Astrocyte of the cerebellum (primary cell): ENCODE results near the gene ZGPAT.

Experiments
- DNase-seq: peaks from one replicate; pipeline ENCODE4 v3.0.0-alpha.2; 2011; ENCODE audit warnings: low read depth
- H3K4me3 ChIP-seq: 2 replicates; pipeline ENCODE4 v1.5.1; 2011; ENCODE audit warnings: mild to moderate bottlenecking, low read depth, low read length, moderate library complexity
- CTCF ChIP-seq: IDR thresholded peaks from 2 replicates; pipeline ENCODE4 v1.5.1; 2012; ENCODE audit warnings: low read length, low read depth, moderate library complexity, mild to moderate bottlenecking; ENCODE audit errors: missing control alignments
- in situ Hi-C: cut with HindIII; loops from 2 replicates; pipeline ENCODE4 v1.10.0; 2017; ENCODE audit warnings: low sequenced_read_pairs

ZGPAT gene

DNA sequence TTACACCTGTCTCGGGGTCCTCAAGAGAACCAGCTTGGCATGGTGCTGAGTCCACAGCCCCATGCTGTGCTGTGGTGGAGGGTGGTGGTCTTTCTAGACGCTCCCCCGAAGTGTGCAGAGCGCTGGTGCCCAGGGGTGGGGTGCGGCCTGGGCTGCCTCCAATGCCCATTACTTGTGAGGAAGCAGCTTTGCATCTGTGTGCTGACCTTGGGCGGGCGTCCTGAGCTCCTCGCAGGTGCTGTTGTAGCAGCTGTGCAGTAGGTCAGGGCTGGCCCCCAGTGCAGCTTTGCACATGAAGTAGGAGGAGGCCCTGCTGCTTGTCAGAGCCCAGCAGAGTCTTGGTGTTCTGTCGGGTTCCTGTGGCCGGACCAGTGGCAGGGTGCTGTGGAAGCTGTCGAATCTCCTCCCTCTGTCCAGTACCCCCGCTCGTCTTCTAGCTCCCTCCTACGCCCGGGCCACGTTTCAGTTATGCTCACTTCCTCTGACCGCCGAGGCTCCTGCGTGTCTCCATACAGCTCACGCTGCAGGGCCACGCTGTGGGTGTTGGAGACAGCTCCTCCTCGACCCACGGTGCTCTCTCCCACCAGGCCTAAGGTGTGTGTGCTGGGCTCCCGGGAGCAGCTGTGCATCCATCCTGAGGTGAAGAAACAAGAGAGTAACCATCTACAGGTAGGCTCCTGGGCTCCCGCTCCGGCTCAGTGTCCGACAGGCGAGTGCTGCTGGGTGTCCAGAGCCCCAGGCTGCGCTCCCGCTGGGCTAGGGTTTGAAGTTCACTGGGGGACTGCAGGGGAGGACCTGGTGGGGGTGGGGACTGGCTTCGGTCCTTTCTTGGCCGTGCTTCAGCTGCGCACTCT lies 45.7 kb upstream of the ZGPAT start:
- TF ChIP-seq CTCF, result no peak
- no peak for DNase-seq
- in situ Hi-C loops, result loop anchor here (5.0 to 10.0 kb wide), 2 partner anchors 35 to 127 kb away; partner anchors contain the start of genes PTK6 and TNFRSF6B
- no peak overlapping the region for H3K4me3 ChIP-seq

DNA sequence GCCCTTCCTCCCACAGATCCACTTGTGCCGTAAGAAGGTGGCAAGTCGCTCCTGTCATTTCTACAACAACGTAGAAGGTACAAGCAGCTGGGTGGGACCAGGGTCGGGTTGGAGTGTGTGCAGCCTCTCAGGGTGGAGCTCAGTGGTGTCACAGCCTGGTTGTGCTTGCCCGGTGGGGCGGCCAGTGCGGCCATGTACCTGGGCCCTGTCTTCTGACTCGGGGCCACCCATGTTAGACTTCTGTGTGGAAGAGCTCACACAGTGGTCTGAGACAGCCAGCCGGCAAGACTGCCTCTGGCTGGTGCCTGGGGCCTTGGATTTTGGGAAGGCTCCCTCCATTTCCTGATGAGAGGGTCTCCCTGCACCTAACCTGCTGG lies 45.0 kb upstream of the ZGPAT start:
- no peak for DNase-seq
- no peak for TF ChIP-seq CTCF
- H3K4me3 ChIP-seq, result no peak overlapping the region
- in situ Hi-C loops, result loop anchor here (5.0 to 10.0 kb wide), 2 partner anchors 34 to 128 kb away; partner anchors contain the start of genes PTK6 and TNFRSF6B

GRCh38 chr20:63663332-63664066 lies 44.3 kb upstream of the ZGPAT start:
- in situ Hi-C loops, result loop anchor here (5.0 to 10.0 kb wide), 2 partner anchors 34 to 129 kb away; partner anchors contain the start of genes PTK6 and TNFRSF6B
- DNase-seq, result no peak
- no peak for TF ChIP-seq CTCF
- H3K4me3 ChIP-seq, result no peak overlapping the region

DNA sequence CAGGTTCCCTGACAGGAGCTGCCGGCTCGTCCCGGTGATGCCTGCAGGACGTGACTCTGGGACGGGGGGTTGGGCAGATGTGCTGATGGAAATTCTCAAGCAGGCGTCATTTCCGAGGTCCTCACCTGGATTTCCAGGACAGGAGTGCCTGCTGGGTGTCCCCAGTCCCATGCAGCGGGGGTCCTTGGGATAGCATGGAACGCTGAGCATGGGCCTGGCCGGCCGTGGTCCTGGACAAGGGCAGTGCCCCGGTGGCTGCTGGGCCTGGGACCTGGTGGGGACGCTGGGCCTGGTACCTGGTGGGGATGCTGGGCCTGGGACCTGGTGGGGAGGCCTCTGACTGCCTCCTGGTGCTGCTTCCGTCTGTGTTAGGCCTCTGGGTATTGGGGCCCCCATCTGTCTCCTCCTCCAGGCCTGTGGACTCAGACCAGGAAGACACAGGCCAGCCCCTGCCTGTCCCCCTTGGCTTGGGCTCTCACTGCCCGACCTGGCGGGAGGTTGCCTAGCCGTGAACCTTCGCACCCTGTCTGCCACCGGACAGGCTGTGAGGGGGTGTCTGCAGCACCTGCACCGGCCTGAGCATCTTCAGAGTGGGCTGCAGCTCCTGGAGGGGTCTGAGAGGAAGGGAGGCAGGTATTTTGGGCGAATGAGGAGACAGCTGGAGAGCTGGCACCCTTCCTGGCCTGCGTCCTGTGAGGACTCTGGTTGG lies 43.5 kb upstream of the ZGPAT start:
- TF ChIP-seq CTCF, result no peak
- H3K4me3 ChIP-seq, result no peak overlapping the region
- no peak for DNase-seq
- in situ Hi-C loops, result loop anchor here (5.0 to 10.0 kb wide), 2 partner anchors 33 to 129 kb away; partner anchors contain the start of genes PTK6 and TNFRSF6B

- TF ChIP-seq CTCF, result no peak
- no peak overlapping the region for H3K4me3 ChIP-seq
- in situ Hi-C loops, result loop anchor here (5.0 to 10.0 kb wide), 2 partner anchors 32 to 130 kb away; partner anchors contain the start of genes PTK6 and TNFRSF6B
- no peak for DNase-seq
Measured at GRCh38 chr20:63664861-63665594, 42.8 kb upstream of the ZGPAT start.

- in situ Hi-C loops, result loop anchor here (10.0 kb wide), 1 partner anchor 131 kb away; the partner anchor contains the start of gene PTK6
- TF ChIP-seq CTCF, result no peak
- no peak for DNase-seq
- no peak overlapping the region for H3K4me3 ChIP-seq
Measured at GRCh38 chr20:63665708-63666107, 42.1 kb upstream of the ZGPAT start.
